SIG-M5 treated with dmso at 0.1 percent for 504 hours (cell line): ENCODE results near the gene OSGEP.
"Not testable (repeated sequence)": the region's sequence is repeated elsewhere in the genome, so short reads cannot be mapped to it uniquely, and the experiment has no call there.

ENCODE experiments used
- DNase-seq: peaks from one replicate; lab custom pipeline; 2025; ENCODE audit not compliant: unreplicated experiment; lab: John Stamatoyannopoulos, UW

Gene OSGEP

GRCh38 chr14:20469890-20470602, 15.4 kb upstream of the OSGEP start:
- DNase-seq: peak; percentile 89

DNA sequence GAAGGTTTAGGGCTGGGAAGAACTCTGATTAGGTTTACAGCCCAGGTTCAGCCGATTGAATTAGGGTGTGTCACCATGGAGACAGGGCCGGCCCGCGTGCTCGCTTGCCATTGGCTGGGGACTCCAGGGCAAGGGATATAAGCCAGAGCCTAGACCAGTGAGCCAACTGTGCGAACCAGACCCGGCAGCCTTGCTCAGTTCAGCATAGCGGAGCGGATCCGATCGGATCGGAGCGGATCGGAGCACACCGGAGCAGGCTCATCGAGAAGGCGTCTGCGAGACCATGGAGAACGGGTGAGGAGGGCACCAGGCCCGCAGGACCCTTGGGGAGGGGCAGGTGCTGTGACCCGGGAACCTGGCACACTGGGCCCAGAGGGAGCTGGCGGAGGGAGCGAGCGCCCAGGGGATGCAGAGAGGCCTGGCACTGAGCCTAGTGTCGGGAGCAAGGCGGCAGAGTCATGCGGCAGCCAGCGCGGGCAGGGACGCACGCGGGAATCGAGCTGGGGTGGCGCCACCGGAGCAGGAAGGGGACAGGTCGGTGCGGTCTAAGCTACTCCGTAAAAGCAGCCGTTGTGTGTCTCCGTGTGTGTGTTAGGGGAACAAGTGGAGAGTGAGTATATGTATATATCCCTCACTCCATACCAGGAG, 14.8 kb upstream of the OSGEP start, which contains the start of gene PNP:
Gene PNP (plus strand): TSS at position 165 of the 648 bp plus-strand sequence. CDS start 119 bp downstream, at position 284.
- DNase-seq: peak; percentile 90

DNA sequence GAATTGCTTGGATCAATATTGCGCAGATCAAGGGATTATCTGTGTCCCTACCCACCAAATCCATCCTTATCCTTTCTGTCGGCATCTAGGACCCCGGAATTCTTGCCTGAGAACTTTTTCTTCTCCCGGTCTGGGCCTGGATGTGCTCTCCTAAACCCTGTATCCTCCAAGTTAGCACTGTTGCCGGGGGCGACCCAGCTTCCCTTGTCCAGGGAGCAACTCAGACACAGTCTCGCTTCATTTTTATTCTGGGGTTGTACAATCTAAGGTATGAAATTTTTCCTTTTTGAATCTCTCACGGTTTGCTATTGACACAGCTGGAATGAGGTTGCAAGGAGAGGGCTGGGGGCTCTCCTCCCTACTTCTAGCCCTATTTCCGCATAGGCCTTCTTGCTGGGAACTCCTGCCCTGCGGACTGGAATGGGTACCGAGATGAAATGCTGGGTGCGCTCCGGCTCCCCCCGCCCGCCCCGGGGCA, 14.2 kb upstream of the OSGEP start:
- DNase-seq: no peak

DNA sequence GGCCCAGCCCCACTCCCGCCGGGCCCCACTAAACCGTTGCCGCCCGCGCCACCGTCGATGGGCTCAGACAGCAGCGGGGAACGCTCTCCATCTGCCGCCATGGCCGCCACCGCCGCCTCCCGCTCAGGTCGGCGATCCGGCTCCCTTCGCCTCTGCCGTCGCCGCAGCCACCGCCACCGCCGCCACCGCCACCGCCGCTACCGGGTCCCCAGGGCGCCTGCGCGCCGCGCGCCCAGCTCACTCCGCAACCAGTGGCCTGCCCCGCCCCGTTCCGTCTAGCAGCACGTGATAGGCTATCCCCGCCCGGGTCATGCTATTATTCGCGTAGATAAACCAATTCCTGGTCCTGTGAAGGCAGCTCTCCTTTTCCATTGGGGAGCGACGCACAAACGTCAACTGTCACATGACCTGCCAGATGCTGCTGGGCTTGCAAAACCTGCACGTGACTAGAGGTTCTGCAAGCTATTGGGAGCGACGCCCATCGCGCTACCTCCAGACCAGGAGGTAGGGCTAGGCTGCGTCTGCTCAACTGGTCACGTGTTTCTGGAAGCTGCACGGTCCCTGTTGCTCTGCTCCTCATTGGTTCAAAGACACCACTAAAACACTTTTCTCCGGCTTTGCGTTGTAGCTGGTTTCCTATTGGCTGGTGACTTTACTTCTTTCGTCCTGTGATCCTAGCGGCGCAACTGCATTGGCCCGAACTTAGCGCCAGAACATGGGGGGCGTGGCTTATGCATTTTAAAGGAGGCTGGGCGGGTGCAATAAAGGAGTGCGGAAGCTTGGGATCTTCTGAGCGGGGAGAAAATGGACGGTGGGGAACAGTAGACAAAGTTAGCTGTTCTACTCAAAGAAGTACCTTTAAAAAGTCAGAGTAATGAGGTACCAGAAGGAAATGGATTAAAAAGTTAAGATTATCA, 6.9 kb upstream of the OSGEP start, which contains the start of gene PIP4P1:
Gene PIP4P1 (minus strand): TSS at position 210 of the 917 bp plus-strand sequence. CDS start 109 bp downstream, at position 101.
- DNase-seq: peak; percentile 100

DNA sequence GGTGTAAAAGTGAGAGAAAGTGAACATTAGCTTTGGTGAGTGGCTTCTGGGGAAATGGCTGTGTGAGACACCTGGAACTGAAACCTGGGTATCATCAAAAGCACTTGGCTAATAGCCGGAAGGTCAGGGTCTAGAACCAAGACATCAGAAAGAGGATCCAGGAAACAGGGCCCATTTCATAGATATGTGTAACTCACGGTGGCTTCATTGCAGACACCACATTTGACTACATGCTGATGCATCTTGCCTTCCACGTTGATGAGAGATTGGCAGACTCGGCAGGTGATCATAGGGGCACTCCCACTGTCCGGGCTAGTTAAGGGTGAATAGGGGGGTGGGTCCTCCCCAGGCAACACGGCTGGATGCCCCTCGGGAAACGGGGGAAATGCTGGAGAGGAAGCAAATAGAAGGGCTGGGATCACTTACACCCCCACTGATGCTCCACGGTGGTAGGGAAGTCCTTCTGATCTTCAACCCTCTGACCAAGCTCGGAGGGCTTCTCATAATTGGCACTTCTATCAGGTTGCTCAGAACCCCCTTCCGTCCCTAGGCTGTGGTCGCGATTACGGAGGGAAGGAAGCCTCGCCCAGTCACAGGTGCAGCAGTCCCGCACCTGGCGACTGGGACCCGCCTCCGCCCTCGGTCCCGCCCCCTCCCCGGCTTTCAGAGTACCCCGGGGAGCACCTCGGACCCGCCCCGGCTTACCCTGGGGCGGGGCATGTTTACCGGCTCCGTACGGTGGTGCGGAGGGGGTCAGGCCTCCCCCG, 6.0 kb upstream of the OSGEP start:
- peak; percentile 30 for DNase-seq

GRCh38 chr14:20458031-20458789, 3.6 kb upstream of the OSGEP start:
- DNase-seq: peak; percentile 53

DNA sequence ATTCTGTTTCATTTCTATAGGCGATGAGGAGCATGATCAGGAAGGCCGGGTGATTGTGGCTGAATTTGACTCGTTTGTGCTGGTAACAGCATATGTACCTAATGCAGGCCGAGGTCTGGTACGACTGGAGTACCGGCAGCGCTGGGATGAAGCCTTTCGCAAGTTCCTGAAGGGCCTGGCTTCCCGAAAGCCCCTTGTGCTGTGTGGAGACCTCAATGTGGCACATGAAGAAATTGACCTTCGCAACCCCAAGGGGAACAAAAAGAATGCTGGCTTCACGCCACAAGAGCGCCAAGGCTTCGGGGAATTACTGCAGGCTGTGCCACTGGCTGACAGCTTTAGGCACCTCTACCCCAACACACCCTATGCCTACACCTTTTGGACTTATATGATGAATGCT, 2.4 kb upstream of the OSGEP start:
- DNase-seq: peak; percentile 73

DNA sequence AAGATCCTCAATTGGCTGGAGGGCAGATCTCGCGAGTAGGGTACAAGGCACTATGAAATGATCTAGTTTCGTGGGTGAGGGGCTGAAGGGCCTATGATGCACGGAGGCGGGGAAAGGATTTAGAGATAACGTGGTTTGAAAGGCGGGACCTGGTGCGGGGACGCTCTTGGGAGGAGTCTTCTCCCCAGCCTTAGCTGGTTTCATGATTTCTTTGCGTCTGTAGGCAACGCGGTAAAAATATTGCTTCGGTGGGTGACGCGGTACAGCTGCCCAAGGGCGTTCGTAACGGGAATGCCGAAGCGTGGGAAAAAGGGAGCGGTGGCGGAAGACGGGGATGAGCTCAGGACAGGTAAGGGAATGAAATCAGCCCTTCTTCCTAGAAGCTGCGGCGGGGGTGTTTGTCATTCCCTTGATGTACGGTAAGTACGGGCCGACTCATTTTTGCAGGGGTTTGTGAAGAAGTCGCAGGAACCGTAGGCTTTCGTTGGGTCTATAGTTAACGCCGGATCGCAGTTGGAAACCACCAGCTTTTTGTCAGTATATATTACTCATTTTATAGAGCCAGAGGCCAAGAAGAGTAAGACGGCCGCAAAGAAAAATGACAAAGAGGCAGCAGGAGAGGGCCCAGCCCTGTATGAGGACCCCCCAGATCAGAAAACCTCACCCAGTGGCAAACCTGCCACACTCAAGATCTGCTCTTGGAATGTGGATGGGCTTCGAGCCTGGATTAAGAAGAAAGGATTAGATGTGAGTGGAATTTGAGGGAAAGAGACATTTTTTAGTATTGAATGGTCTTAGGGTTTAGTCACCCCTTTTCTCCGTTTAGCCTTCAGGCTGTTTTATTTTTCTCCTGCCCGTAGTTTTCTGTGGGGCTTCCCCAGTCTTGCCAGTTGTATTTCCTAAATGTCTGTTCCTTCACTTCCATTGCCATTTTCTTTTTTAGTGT, 1.0 kb upstream of the OSGEP start:
- DNase-seq: peak; percentile 92

DNA sequence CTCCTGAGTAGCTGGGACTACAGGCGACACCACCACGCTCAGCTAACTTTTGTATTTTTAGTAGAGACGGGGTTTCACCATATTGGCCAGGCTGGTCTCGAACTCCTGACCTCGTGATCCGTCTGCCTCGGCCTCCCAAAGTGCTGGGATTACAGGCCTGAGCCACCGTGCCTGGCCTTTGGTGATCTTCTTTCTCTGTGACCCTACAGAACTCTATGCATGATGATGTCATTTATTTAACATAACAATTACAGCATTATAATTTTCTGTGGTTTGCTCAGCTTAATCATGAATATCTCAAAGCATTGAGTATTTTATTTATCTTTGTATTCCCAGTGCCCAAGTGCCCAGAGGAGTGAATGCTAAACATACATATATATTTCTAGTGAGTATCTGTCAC, 1.8 kb downstream of the OSGEP start:
- DNase-seq: not testable (repeated sequence)

DNA sequence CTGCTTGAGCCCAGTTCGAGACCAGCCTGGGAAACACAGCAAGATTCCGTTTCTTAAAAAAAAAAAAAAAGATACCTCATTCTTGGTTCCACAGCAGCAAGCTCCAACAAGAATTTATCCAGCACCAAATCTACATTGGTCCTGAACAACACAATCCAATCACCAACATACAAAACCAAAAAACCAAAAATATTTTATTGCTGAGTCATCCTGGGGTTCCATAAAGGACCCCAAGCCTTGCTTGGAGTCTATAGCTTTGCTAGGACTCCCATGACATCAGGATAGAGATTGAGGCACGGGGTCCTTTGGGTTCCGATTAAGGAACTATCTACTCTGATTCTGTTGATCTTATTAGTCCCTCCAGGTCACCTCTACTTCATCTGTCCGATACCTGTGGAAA, 7.7 kb downstream of the OSGEP start:
- DNase-seq: no peak

DNA sequence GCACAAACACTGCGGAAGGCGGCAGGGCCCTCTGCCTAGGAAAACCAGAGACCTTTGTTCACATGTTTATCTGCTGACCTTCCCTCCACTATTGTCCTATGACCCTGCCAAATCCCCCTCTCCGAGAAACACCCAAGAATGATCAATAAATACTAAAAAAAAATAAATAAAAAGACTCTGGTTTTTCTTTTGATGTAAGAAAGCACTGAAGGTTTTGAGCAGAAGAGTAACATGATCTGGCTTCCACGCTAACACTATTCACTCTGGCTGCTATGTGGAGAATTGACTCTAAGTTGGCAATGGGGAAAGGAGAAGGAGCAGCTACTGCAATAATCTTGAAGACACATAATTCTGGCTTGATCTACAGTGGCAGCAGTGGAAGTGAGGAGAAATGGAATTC, 11.0 kb downstream of the OSGEP start:
- DNase-seq: not testable (repeated sequence)

DNA sequence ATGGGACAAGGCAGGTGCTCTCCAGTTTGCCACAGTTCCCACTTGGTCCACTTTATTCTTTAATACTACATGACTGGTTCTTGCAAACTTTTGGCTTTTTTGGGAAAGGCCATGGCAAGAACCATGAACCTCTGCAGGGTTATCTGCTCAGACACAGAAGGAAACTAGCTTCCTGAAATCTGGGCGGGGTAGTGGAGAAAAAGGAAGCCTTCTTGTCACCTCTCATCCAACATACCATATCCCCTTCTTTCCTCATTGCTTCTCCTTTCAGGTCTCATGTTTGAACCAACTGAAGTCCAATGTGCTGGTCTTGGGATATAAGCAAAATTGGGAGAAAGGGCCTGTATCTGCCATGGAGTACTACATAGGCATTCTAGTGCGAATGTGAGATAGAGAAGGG, 13.2 kb downstream of the OSGEP start:
- no peak for DNase-seq

GRCh38 chr14:20440882-20441281, 13.7 kb downstream of the OSGEP start:
- DNase-seq: no peak

GRCh38 chr14:20440465-20440864, 14.1 kb downstream of the OSGEP start:
- no peak for DNase-seq

DNA sequence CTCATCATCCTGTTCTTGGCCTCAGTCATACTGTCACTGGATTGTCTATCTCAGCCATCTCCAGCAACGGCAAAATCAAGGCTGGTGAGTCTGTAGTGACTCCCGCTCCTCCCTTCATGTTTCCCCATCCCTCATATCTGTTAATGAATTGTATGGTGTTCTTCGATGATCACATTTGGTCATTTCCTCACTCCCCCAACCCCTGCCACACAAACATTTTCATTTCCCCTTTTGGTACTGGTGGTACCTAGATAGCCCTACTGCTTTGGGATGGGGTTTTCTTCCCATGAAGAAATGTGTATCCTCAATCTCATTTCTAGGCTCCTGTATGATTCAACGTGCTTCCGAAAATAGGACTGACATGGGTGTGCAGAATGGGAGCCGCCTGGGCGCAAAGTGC, 15.9 kb downstream of the OSGEP start:
- peak; percentile 37 for DNase-seq

DNA sequence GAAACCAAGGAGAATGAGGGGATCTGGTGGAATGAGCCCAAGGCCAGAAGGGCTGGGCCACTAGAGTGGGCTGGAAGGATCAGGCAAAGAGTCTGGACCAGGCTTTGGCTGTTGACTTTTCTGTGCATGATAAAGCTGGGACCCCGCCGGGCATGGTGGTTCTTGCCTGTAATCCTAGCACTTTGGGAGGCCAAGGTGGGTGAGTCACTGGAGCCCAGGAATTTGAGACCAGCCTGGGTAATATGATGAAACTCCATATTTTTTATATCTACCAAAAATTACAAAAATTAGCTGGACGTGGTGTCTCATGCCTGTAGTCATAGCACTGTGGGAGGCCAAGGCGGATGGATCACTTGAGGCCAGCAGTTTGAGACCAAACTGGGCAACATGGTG, 18.3 kb downstream of the OSGEP start:
- DNase-seq: no peak

DNA sequence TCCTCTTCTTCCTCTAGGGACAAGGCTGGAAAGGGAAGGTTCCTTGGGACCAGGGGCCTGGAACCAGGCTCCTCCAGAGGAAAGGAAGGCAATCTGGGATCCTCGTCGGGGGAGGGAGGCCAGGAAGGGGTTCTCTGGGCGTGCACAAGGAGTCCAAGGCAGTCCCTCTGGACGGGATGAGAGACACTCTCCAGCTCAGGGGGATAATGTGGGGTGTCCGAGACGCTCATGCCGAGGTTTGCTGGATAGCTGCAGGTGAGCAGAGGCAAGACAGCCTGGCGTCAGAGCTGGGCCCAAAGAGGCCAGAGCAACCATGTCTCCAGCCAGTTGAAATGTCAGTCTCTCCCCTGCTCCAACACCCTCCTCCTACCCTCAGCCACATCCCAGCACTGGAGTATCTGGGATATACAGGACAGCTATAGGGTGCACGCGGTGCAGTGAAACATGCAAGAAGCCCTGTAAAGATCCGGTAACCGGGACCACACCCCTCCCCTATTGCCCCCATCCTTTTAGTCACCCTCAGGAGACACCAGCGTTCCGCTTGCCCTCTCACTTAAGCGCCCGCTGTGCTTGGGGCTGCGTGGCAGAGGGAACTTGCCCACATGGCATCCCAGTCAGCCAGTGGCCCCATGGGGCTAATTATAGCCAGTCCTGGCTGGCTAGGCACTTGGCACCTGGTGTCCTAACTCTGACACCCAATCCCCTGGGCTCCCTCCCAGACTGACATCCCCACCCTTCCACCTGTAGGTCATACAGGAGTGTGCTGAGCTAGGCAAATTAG, 18.8 kb downstream of the OSGEP start, which contains the start of gene KLHL33:
Gene KLHL33 (minus strand): TSS at position 585 of the 781 bp plus-strand sequence. CDS start 355 bp downstream, at position 230.
- DNase-seq: no peak
